Measurements from ENCODE around the gene UBE2F. TPM values are rescaled to one million over a fixed set of nuclear protein-coding genes. Genes with fewer than 3 reads are reported as not detected.

Gene UBE2F
- total and polyA plus RNA-seq, 10 donors = 32.1 to 73.9 (median 47.5) TPM

DNA sequence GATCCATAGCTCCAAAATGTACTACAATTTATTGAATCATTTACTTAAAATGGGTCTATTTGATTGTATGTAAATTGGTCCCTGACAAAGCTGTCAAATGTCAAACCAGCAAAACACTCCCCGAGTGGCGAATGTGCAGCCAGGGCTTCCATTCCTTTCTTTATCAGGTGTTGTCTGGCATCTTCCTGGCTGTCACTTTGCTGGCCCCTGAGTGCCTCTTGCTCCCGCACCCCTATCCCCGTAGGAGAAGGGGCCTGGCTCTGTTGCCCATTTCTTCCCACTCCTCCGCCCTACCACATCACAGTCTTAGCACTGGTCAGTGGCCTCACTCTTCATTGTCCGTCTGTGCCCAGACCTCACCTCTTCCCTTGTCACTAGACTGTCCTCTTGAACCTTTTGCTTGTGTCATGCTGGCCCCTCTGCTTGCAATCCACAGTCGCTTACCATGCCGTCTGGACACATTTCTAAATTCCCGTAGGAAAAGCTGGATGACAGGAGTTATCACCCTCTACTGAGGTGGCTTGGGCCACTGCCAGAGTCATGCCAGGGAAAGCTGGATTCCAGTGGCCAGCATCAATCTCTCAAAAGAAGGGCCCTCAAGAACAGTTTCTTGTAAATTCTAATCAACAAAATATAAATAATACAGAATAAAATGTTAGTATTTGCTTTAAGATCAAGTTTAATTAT lies 15.4 kb downstream of the UBE2F start:
- Histone ChIP-seq H3K4me3 (no peak overlapping the region), H3K4me1 (peaks cover 11 to 74% (median 43%) of the 10 kb centered on the region in 6 donors), H3K27me3 (replicated peaks in 1 of 7) (no peaks in the 10 kb centered on the region), H3K27ac (no peak overlapping the region), H3K9me3 (no peaks in the 10 kb centered on the region), H3K36me3 (peaks cover 0 to 34% (median 0%) of the 10 kb centered on the region in 6 donors)
- TF ChIP-seq POLR2A (IDR thresholded peaks at IDR 0.05) (no peak), CTCF (IDR thresholded peaks at IDR 0.05 in 8 of 11, conservative IDR thresholded peaks at IDR 0.05 in 3 of 11) (no peak), POLR2AphosphoS5 (IDR thresholded peaks at IDR 0.05) (no peak)
- no peak for DNase-seq
- 94 to 97% (median 97%) methylated on average over 9 of the region's 9 CpGs for WGBS, 5 donors
- intact Hi-C loops (cut with DNase I; ENCODE audit: low total_unique reads) = no loop called here

- peaks cover 5 to 68% (median 29%) of the 10 kb centered on the region in 6 donors for H3K4me1 ChIP-seq
- H3K36me3 ChIP-seq = peaks cover 0 to 32% (median 0%) of the 10 kb centered on the region in 6 donors
- intact Hi-C loops (cut with DNase I; ENCODE audit: low total_unique reads) = no loop called here
- no peak overlapping the region for H3K4me3 ChIP-seq
- no peak for DNase-seq
- no peaks in the 10 kb centered on the region for H3K27me3 ChIP-seq (replicated peaks in 1 of 7)
- WGBS, 5 donors = 8 to 39% (median 14%) methylated on average over 2 of the region's 2 CpGs
- no peaks in the 10 kb centered on the region for H3K9me3 ChIP-seq
- H3K27ac ChIP-seq = peak overlapping the region in 1 of 8 donors; percentile 3
- TF ChIP-seq POLR2A (IDR thresholded peaks at IDR 0.05) (no peak), CTCF (IDR thresholded peaks at IDR 0.05 in 8 of 11, conservative IDR thresholded peaks at IDR 0.05 in 3 of 11) (no peak), POLR2AphosphoS5 (IDR thresholded peaks at IDR 0.05) (no peak)
Measured at GRCh38 chr2:237983922-237984321, 17.1 kb downstream of the UBE2F start.

DNA sequence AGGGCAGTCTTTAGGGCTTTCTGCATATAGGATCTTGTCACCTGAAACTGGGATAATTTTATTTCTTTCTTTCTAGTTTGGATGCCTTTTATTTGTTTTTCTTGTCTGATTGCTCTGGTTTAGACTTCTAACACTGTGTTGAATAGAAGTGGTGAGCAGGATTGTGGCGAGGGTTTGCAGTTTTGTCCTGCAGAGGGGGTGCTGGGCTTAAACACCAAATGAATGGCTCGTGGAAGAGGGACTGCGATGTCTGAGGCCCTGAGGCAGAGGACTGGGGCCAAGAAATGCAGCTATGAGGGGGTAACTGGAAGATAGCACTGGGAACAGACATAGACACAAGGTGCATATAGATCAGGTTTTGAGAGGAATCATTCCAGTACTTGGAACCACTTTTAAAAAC lies 20.5 kb downstream of the UBE2F start:
- no peak for TF ChIP-seq CTCF (IDR thresholded peaks at IDR 0.05 in 8 of 11, conservative IDR thresholded peaks at IDR 0.05 in 3 of 11)
- TF ChIP-seq POLR2A (IDR thresholded peaks at IDR 0.05) = no peak
- TF ChIP-seq POLR2AphosphoS5 (IDR thresholded peaks at IDR 0.05) = no peak
- H3K9me3 ChIP-seq = no peaks in the 10 kb centered on the region
- intact Hi-C loops (cut with DNase I; ENCODE audit: low total_unique reads) = no loop called here
- H3K36me3 ChIP-seq = peaks cover 0 to 50% (median 7%) of the 10 kb centered on the region in 6 donors
- 95 to 99% (median 96%) methylated on average over 3 of the region's 3 CpGs for WGBS, 5 donors
- H3K4me3 ChIP-seq = no peak overlapping the region
- H3K27ac ChIP-seq = no peak overlapping the region
- H3K27me3 ChIP-seq (replicated peaks in 1 of 7) = no peaks in the 10 kb centered on the region
- H3K4me1 ChIP-seq = peaks cover 0 to 41% (median 6%) of the 10 kb centered on the region in 6 donors
- DNase-seq = no peak

- intact Hi-C loops (cut with DNase I; ENCODE audit: low total_unique reads) = no loop called here
- Histone ChIP-seq H3K36me3 (peaks cover 4 to 84% (median 20%) of the 10 kb centered on the region in 6 donors), H3K27me3 (replicated peaks in 1 of 7) (no peaks in the 10 kb centered on the region), H3K4me3 (no peak overlapping the region), H3K9me3 (no peaks in the 10 kb centered on the region), H3K4me1 (peaks cover 0 to 24% (median 0%) of the 10 kb centered on the region in 6 donors), H3K27ac (no peak overlapping the region)
- TF ChIP-seq POLR2A (IDR thresholded peaks at IDR 0.05) (no peak), POLR2AphosphoS5 (IDR thresholded peaks at IDR 0.05) (no peak), CTCF (IDR thresholded peaks at IDR 0.05 in 8 of 11, conservative IDR thresholded peaks at IDR 0.05 in 3 of 11) (no peak)
- no peak for DNase-seq
- WGBS, 5 donors = 90 to 100% (median 96%) methylated on average over 1 of the region's 1 CpG
Measured at GRCh38 chr2:237993701-237994100, 26.9 kb downstream of the UBE2F start.
